OCI-LY3 (cell line): ENCODE data around the gene SYT5.

Source experiments
- H2AFZ ChIP-seq: fragments of 200-600, 300-600 bp; shearing (Covaris generic); 2 replicates; pipeline ENCODE4 v1.6.0; 2014; ENCODE audit warnings: antibody characterized with exemption, low read depth, low read length
- H3K27ac ChIP-seq: fragments of 200-600, 300-600 bp; sonication (generic); 2 replicates; pipeline ENCODE4 v1.5.1; 2014; ENCODE audit warnings: mild to moderate bottlenecking, low read length, moderate library complexity, mixed read lengths
- H3K27me3 ChIP-seq: fragments of 200-600, 300-600 bp; sonication (generic); 2 replicates; pipeline ENCODE4 v1.6.1; 2014; ENCODE audit warnings: low read depth, low read length, mixed read lengths
- H3K36me3 ChIP-seq: fragments of 200-600, 300-600 bp; sonication (generic); replicated peaks from 2 replicates; pipeline ENCODE3; 2014; ENCODE audit warnings: low read depth, low read length, mixed read lengths
- H3K4me1 ChIP-seq: fragments of 300-600, 200-600 bp; sonication (generic); 2 replicates; pipeline ENCODE4 v1.6.1; 2014; ENCODE audit warnings: low read length, mixed read lengths
- H3K4me2 ChIP-seq: fragments of 200-600, 300-600 bp; sonication (generic); 2 replicates; pipeline ENCODE4 v1.6.1; 2014; ENCODE audit warnings: low read length, mixed read lengths
- H3K4me3 ChIP-seq: fragments of 300-600, 200-600 bp; sonication (generic); 2 replicates; pipeline ENCODE4 v1.5.1; 2014; ENCODE audit warnings: antibody characterized with exemption, mild to moderate bottlenecking, low read length, moderate library complexity
- H3K79me2 ChIP-seq: fragments of 300-600, 200-600 bp; shearing (Covaris generic); 2 replicates; pipeline ENCODE4 v1.6.1; 2014; ENCODE audit warnings: mild to moderate bottlenecking, low read length, mixed read lengths
- H3K9ac ChIP-seq: fragments of 300-600, 200-600 bp; shearing (Covaris generic); 2 replicates; pipeline ENCODE4 v1.6.0; 2014; ENCODE audit warnings: mild to moderate bottlenecking, low read length, moderate library complexity
- H3K9me3 ChIP-seq: fragments of 200-600, 300-600 bp; shearing (Covaris generic); 2 replicates; pipeline ENCODE4 v1.6.1; 2014; ENCODE audit warnings: low read length, mixed read lengths; ENCODE audit not compliant: insufficient read depth
- H4K20me1 ChIP-seq: fragments of 200-600, 300-600 bp; sonication (generic); 2 replicates; pipeline ENCODE4 v1.6.1; 2016; ENCODE audit warnings: low read length, mixed read lengths; ENCODE audit not compliant: insufficient read depth
- EZH2phosphoT487 ChIP-seq: fragments of 200-600 bp; shearing (Covaris generic); IDR thresholded peaks from 2 replicates; pipeline ENCODE4 v1.6.1; 2018; ENCODE audit warnings: antibody characterized with exemption, mixed run types, low read depth
- TF ChIP-seq, protein P1 (sequence below): fragments of 200-600, 300-600 bp; sonication (generic); IDR thresholded peaks from 2 replicates; pipeline ENCODE4 v1.5.1; 2014; ENCODE audit warnings: antibody characterized with exemption, low read length, low read depth

The SYT5 gene

GRCh38 chr19:55199620-55200204 is 19.6 kb upstream of the SYT5 start:
- H3K9me3 ChIP-seq, result no peaks in the 10 kb centered on the region
- no peak overlapping the region for H3K4me3 ChIP-seq
- H3K79me2 ChIP-seq, result no peaks in the 10 kb centered on the region
- TF ChIP-seq EZH2phosphoT487, result no peak
- TF ChIP-seq, protein P1, sequence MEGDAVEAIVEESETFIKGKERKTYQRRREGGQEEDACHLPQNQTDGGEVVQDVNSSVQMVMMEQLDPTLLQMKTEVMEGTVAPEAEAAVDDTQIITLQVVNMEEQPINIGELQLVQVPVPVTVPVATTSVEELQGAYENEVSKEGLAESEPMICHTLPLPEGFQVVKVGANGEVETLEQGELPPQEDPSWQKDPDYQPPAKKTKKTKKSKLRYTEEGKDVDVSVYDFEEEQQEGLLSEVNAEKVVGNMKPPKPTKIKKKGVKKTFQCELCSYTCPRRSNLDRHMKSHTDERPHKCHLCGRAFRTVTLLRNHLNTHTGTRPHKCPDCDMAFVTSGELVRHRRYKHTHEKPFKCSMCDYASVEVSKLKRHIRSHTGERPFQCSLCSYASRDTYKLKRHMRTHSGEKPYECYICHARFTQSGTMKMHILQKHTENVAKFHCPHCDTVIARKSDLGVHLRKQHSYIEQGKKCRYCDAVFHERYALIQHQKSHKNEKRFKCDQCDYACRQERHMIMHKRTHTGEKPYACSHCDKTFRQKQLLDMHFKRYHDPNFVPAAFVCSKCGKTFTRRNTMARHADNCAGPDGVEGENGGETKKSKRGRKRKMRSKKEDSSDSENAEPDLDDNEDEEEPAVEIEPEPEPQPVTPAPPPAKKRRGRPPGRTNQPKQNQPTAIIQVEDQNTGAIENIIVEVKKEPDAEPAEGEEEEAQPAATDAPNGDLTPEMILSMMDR, result no peak
- peaks cover 17% of the 10 kb centered on the region for H3K27me3 ChIP-seq
- no peak overlapping the region for H3K9ac ChIP-seq
- no peaks in the 10 kb centered on the region for H3K4me1 ChIP-seq
- H4K20me1 ChIP-seq, result no peaks in the 10 kb centered on the region
- no peaks in the 10 kb centered on the region for H3K36me3 ChIP-seq
- H3K4me2 ChIP-seq, result no peak overlapping the region
- no peak overlapping the region for H3K27ac ChIP-seq
- no peak overlapping the region for H2AFZ ChIP-seq

- TF ChIP-seq EZH2phosphoT487, result no peak
- TF ChIP-seq, protein P1, result no peak
- H3K36me3 ChIP-seq, result no peaks in the 10 kb centered on the region
- no peak overlapping the region for H3K9ac ChIP-seq
These were observed 18.6 kb upstream of the SYT5 start for GRCh38 chr19:55198651-55199050.

GRCh38 chr19:55197528-55197927 is 17.4 kb upstream of the SYT5 start:
- no peaks in the 10 kb centered on the region for H3K36me3 ChIP-seq
- H2AFZ ChIP-seq, result no peak overlapping the region
- TF ChIP-seq EZH2phosphoT487, result no peak
- TF ChIP-seq, protein P1, result no peak
- H3K79me2 ChIP-seq, result no peaks in the 10 kb centered on the region
- H3K4me1 ChIP-seq, result no peaks in the 10 kb centered on the region
- no peak overlapping the region for H3K9ac ChIP-seq
- no peaks in the 10 kb centered on the region for H3K9me3 ChIP-seq
- H3K4me2 ChIP-seq, result no peak overlapping the region
- H3K27me3 ChIP-seq, result 0 out of 2 replicates have a peak, but pooled peaks cover 7% of the 10 kb centered on the region
- no peak overlapping the region for H3K4me3 ChIP-seq
- no peaks in the 10 kb centered on the region for H4K20me1 ChIP-seq
- H3K27ac ChIP-seq, result no peak overlapping the region

More at GRCh38 chr19:55198651-55199050, 18.6 kb upstream of the SYT5 start:
- Histone ChIP-seq H2AFZ (no peak overlapping the region), H3K79me2 (no peaks in the 10 kb centered on the region), H3K4me2 (no peak overlapping the region), H3K27me3 (peaks cover 9% of the 10 kb centered on the region; the same call in 1 of the 2 replicates), H3K9me3 (no peaks in the 10 kb centered on the region), H3K4me1 (no peaks in the 10 kb centered on the region), H4K20me1 (no peaks in the 10 kb centered on the region), H3K4me3 (no peak overlapping the region), H3K27ac (no peak overlapping the region)

DNA sequence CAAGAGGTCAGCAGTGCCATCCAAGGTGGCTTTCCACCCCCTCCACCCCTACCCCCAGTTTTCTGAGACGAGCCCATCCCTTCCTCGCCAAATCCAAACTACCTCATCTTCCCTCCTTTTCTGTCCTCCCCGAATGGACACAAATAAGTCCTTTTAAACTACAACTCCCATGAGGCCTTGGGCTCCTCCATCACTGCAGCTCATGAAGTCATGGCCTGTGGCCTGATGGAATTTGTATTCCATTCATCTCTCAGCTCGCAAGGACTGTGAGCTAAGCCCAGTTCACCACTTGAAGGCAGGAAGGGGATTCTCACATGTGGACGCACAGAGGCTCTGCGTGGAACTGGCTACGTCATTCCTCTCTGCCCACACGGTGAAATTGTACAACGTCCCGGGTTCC is 16.7 kb upstream of the SYT5 start:
- H3K4me3 ChIP-seq, result no peak overlapping the region
- H3K79me2 ChIP-seq, result no peaks in the 10 kb centered on the region
- no peaks in the 10 kb centered on the region for H3K36me3 ChIP-seq
- TF ChIP-seq EZH2phosphoT487, result no peak
- TF ChIP-seq, protein P1, result no peak
- H3K4me2 ChIP-seq, result no peak overlapping the region
- H3K9ac ChIP-seq, result no peak overlapping the region
- no peak overlapping the region for H2AFZ ChIP-seq
- no peak overlapping the region for H3K27ac ChIP-seq
- no peaks in the 10 kb centered on the region for H3K9me3 ChIP-seq
- no peaks in the 10 kb centered on the region for H4K20me1 ChIP-seq
- H3K4me1 ChIP-seq, result no peaks in the 10 kb centered on the region
- H3K27me3 ChIP-seq, result 0 out of 2 replicates have a peak, but pooled peaks cover 7% of the 10 kb centered on the region
